Mesendoderm (in vitro differentiated cells): ENCODE measurements around the gene PFKFB4.

ENCODE experiments used
- DNase-seq: peaks from one replicate; pipeline ENCODE4 v3.0.0; 2013
- H2AK5ac ChIP-seq: 2 replicates; pipeline ENCODE4 v1.6.1; 2013; ENCODE audit warnings: low read length, inconsistent platforms
- H2BK120ac ChIP-seq: 2 replicates; pipeline ENCODE4 v1.6.1; 2013; ENCODE audit warnings: low read depth, mild to moderate bottlenecking, low read length, moderate library complexity, mixed read lengths
- H2BK15ac ChIP-seq: replicated peaks from 2 replicates; pipeline ENCODE4 v1.6.1; 2013; ENCODE audit warnings: low read depth, mild to moderate bottlenecking, moderate library complexity
- H2BK5ac ChIP-seq: 2 replicates; pipeline ENCODE4 v1.6.1; 2013; ENCODE audit warnings: low read length, inconsistent platforms
- H3K18ac ChIP-seq: 2 replicates; pipeline ENCODE4 v1.6.1; 2013; ENCODE audit warnings: mild to moderate bottlenecking, low read length, mixed read lengths
- H3K23ac ChIP-seq: one replicate; pipeline ENCODE4 v1.6.1; 2013; ENCODE audit warnings: low read length
- H3K27ac ChIP-seq: 2 replicates; pipeline ENCODE4 v1.5.1; 2013; ENCODE audit warnings: low read depth, mild to moderate bottlenecking, inconsistent platforms, low read length, moderate library complexity
- H3K27me3 ChIP-seq: 2 replicates; pipeline ENCODE4 v1.6.1; 2013; ENCODE audit warnings: low read length, control low read depth, mild to moderate bottlenecking, inconsistent platforms; ENCODE audit not compliant: insufficient read depth, poor library complexity
- H3K36me3 ChIP-seq: 2 replicates; pipeline ENCODE4 v1.6.1; 2013; ENCODE audit warnings: low read length, inconsistent platforms; ENCODE audit not compliant: control insufficient read depth, insufficient read depth
- H3K4ac ChIP-seq: one replicate; pipeline ENCODE4 v1.6.1; 2013; ENCODE audit warnings: low read depth, mild to moderate bottlenecking, low read length, moderate library complexity
- H3K4me1 ChIP-seq: 2 replicates; pipeline ENCODE4 v1.6.1; 2013; ENCODE audit warnings: low read depth, low read length, inconsistent platforms; ENCODE audit not compliant: control insufficient read depth
- H3K4me2 ChIP-seq: 2 replicates; pipeline ENCODE4 v1.6.1; 2013; ENCODE audit warnings: low read length
- H3K4me3 ChIP-seq: 2 replicates; pipeline ENCODE4 v1.5.1; 2013; ENCODE audit warnings: mild to moderate bottlenecking, low read length
- H3K56ac ChIP-seq: one replicate; pipeline ENCODE4 v1.6.1; 2013; ENCODE audit warnings: low read length
- H3K79me1 ChIP-seq: 2 replicates; pipeline ENCODE4 v1.6.1; 2013; ENCODE audit warnings: low read length, inconsistent platforms
- H3K79me2 ChIP-seq: 2 replicates; pipeline ENCODE4 v1.6.1; 2013; ENCODE audit warnings: mild to moderate bottlenecking, low read length; ENCODE audit not compliant: control insufficient read depth, insufficient read depth
- H3K9ac ChIP-seq: 2 replicates; pipeline ENCODE4 v1.6.1; 2013; ENCODE audit warnings: low read length, inconsistent platforms
- H4K5ac ChIP-seq: one replicate; pipeline ENCODE4 v1.6.1; 2013; ENCODE audit warnings: low read length
- H4K8ac ChIP-seq: one replicate; pipeline ENCODE4 v1.6.1; 2013; ENCODE audit warnings: low read depth, mild to moderate bottlenecking, control low read depth, low read length, moderate library complexity
- WGBS: extraction: QIAGEN DNeasy Blood & Tissue Kit; methylation state at CpG from one replicate; pipeline ENCODE4 v1.1.7; 2013; ENCODE audit warnings: low lambda C conversion rate, missing lambda C conversion rate; ENCODE audit not compliant: insufficient coverage; ENCODE audit errors: extremely low coverage; 5-methylcytosine and 5-hydroxymethylcytosine counted together

The PFKFB4 gene

DNA sequence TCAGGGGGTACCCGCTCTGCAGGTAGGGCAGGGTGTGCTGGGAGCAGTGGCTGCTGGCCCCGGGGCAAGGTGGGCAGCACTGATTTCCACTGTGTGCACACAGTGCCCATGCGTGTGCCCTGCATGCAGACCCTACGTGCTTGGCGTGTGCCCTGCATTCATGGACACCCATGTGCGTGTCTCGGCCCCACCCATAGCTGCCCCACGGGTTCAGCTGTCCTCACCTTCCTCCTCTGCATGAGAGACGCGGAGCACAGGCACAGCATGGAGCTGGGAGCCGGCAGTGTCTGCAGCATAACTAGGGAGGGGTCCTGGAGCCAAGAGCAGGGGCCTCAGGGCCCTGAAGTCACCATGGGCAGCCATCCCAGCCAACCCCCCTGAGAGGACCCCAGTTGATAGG is 8.6 kb upstream of the PFKFB4 start:
- no peak overlapping the region for H3K56ac ChIP-seq
- H3K79me2 ChIP-seq: no peaks in the 10 kb centered on the region
- H2BK15ac ChIP-seq: no peak overlapping the region
- no peak overlapping the region for H2BK5ac ChIP-seq
- H3K4me1 ChIP-seq: peaks cover 2% of the 10 kb centered on the region
- no peaks in the 10 kb centered on the region for H3K79me1 ChIP-seq
- H2BK120ac ChIP-seq: no peak overlapping the region
- H2AK5ac ChIP-seq: no peak overlapping the region
- H3K27ac ChIP-seq: no peak overlapping the region
- no peak for DNase-seq
- H3K4ac ChIP-seq: no peak overlapping the region
- H4K8ac ChIP-seq: no peak overlapping the region
- no peaks in the 10 kb centered on the region for H3K36me3 ChIP-seq
- no peak overlapping the region for H3K23ac ChIP-seq
- no peaks in the 10 kb centered on the region for H3K27me3 ChIP-seq
- H3K18ac ChIP-seq: no peak overlapping the region
- WGBS: no CpG with 5 or more reads among the region's 11 CpGs
- no peak overlapping the region for H3K9ac ChIP-seq
- no peak overlapping the region for H3K4me2 ChIP-seq
- H3K4me3 ChIP-seq: no peak overlapping the region
- no peak overlapping the region for H4K5ac ChIP-seq

DNA sequence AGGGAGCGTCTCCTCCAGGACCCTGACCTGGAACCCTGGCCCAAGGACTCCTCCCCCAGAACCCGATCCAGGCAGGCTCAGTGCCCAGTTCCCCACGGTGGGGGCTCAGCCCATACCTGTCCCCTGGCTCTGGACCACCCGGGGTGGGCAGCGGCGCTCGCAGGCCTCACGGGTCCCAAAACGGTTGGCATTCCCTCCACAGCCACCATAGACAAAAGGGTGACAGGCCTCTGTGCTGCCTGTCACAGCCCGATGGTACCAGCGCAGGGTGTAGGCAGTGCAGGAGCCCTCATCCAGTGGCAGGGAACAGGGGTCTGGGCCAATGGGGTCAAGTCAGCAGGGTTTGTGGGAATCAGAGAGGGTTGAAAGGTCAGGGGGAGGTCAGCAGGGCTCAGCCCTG is 8.1 kb upstream of the PFKFB4 start:
- H3K9ac ChIP-seq: no peak overlapping the region
- no peaks in the 10 kb centered on the region for H3K79me2 ChIP-seq
- peaks cover 2% of the 10 kb centered on the region for H3K4me1 ChIP-seq
- H3K56ac ChIP-seq: no peak overlapping the region
- no peak overlapping the region for H3K27ac ChIP-seq
- no peak overlapping the region for H2AK5ac ChIP-seq
- H3K18ac ChIP-seq: no peak overlapping the region
- H2BK5ac ChIP-seq: no peak overlapping the region
- H3K27me3 ChIP-seq: no peaks in the 10 kb centered on the region
- no peaks in the 10 kb centered on the region for H3K79me1 ChIP-seq
- DNase-seq: no peak
- no peak overlapping the region for H3K4ac ChIP-seq
- WGBS: no CpG with 5 or more reads among the region's 11 CpGs
- H3K4me2 ChIP-seq: no peak overlapping the region
- H3K23ac ChIP-seq: no peak overlapping the region
- no peak overlapping the region for H2BK15ac ChIP-seq
- H2BK120ac ChIP-seq: no peak overlapping the region
- H3K4me3 ChIP-seq: no peak overlapping the region
- no peak overlapping the region for H4K5ac ChIP-seq
- no peaks in the 10 kb centered on the region for H3K36me3 ChIP-seq
- no peak overlapping the region for H4K8ac ChIP-seq

DNA sequence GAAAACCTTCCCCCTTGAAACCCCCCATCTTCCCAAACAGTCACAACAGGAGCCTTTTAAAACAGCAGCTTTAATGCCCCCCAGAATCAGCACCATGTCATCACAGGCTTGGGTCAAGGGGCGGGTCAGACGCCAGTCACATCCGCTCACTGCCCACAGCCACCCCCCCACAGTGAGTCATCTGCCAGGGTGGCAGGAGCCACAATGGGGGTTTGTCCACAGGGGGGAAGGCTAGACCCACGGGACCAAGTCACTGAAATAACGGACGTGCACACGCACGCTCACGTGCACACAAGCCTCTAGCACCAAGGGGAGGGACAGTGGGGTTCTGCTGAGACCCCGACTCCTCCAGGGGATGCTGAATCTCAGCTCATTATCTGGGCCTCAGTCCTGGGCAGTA is 7.4 kb upstream of the PFKFB4 start:
- no peak overlapping the region for H3K56ac ChIP-seq
- no peak overlapping the region for H3K27ac ChIP-seq

DNA sequence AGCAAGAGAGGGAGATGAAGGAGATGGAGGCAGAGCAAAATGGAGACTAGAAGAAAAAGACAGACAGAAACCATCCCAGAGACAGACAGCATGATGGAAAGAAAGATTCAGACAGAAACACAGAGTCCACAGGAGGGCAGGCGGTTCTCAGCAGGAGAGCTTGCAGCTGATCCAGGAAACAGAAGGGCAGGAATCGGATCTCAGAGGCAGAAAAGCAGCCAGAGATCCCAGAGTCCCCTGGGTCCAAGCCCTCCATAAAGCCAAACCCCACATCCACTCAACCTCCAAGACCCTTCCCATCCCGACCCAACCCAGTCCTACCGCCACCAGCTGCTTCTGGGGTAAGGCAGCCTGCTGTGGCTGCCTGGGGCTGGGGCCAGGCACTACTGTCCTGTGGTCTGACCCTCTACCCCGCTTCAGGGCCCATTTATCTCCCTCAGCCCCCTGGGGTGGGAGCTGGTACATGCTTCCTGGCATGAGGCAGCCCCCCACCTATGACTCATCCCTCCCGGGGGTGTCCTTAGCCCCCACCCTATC is 6.8 kb upstream of the PFKFB4 start, which contains the start of gene UCN2:
Gene UCN2, minus strand, starts transcription at position 400 of the 537 bp plus-strand sequence. CDS start 657 bp downstream, outside the sequence.
- Histone ChIP-seq H3K27ac (no peak within 1 kb of the TSS), H3K9ac (no peak within 1 kb of the TSS), H3K4me1 (peaks cover 2% of the 10 kb centered on the region), H3K27me3 (no peaks in the 10 kb centered on the region), H3K79me2 (no peaks in the 10 kb centered on the region), H4K5ac (no peak within 1 kb of the TSS), H3K56ac (peak within 1 kb of the TSS; percentile 53), H3K23ac (no peak within 1 kb of the TSS), H3K79me1 (no peaks in the 10 kb centered on the region), H3K4me3 (no peak within 1 kb of the TSS), H4K8ac (no peak within 1 kb of the TSS), H3K36me3 (no peaks in the 10 kb centered on the region), H3K4me2 (no peak within 1 kb of the TSS), H2BK15ac (no peak within 1 kb of the TSS), H2BK5ac (no peak within 1 kb of the TSS), H3K4ac (no peak within 1 kb of the TSS), H2BK120ac (no peak within 1 kb of the TSS), H3K18ac (no peak within 1 kb of the TSS), H2AK5ac (no peak within 1 kb of the TSS)
- no peak for DNase-seq
- WGBS: no CpG with 5 or more reads among the region's 6 CpGs

More for the DNA sequence above, 7.4 kb upstream of the PFKFB4 start:
- DNase-seq: no peak
- Histone ChIP-seq H3K4me2 (no peak overlapping the region), H3K4me1 (peaks cover 2% of the 10 kb centered on the region), H3K27me3 (no peaks in the 10 kb centered on the region), H3K23ac (no peak overlapping the region), H3K4ac (no peak overlapping the region), H2AK5ac (no peak overlapping the region), H4K8ac (no peak overlapping the region), H3K18ac (no peak overlapping the region), H3K9ac (no peak overlapping the region), H2BK120ac (no peak overlapping the region), H2BK15ac (no peak overlapping the region), H3K36me3 (no peaks in the 10 kb centered on the region), H3K4me3 (no peak overlapping the region), H2BK5ac (no peak overlapping the region), H4K5ac (no peak overlapping the region), H3K79me2 (no peaks in the 10 kb centered on the region), H3K79me1 (no peaks in the 10 kb centered on the region)
- WGBS: no CpG with 5 or more reads among the region's 10 CpGs

DNA sequence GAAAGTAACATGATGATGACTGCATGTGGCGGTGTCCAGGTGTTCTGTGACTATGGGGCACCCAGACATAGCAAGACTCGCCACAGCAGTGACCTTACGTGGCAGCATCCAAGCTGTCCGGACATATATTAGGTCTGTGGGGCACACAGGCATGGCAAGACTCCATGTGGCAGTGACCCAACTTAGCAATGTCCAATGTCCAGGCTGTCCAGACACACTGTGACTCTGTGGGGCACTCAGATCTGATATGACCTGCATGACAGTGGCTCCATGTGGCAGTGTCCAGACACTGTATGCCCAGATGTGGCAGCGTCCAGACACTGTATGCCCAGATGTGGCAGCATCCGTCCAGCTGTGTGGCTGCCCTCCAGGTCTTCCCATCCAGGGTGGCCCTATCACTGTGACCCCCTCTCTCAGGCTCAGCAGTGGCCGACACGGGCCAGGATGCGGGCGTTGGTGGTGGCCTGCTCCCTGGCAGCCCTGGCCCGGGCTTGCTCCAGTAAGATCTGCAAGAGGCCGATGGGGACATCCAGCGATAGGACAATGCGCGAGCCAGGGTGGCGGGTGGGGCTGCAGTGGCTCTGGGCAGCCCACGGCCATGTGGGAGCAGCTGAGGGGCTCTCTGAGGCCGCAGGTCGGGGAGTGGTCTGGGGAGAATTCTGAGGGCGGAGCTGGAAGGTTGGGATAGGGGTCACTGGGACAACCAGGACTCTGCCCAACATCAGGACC is 5.9 kb upstream of the PFKFB4 start:
- Histone ChIP-seq H3K4me3 (no peak overlapping the region), H2BK5ac (no peak overlapping the region), H3K4ac (no peak overlapping the region), H3K79me2 (no peaks in the 10 kb centered on the region), H3K36me3 (no peaks in the 10 kb centered on the region), H3K23ac (no peak overlapping the region), H3K4me1 (peaks cover 2% of the 10 kb centered on the region), H2BK120ac (no peak overlapping the region), H4K5ac (no peak overlapping the region), H3K79me1 (no peaks in the 10 kb centered on the region), H3K27me3 (no peaks in the 10 kb centered on the region), H3K27ac (no peak overlapping the region), H3K9ac (no peak overlapping the region), H4K8ac (no peak overlapping the region), H3K18ac (no peak overlapping the region), H3K4me2 (no peak overlapping the region), H2AK5ac (no peak overlapping the region), H3K56ac (peak overlapping the region; percentile 43), H2BK15ac (no peak overlapping the region)
- DNase-seq: no peak
- no CpG with 5 or more reads among the region's 20 CpGs for whole genome bisulfite sequencing
